ENCODE results near the gene NBDY. TPM values are rescaled to one million over a fixed set of nuclear protein-coding genes. Genes with fewer than 3 reads are reported as not detected.
A peak's percentile ranks its signal among the peaks of the same experiment; 100 is the strongest.
"Not testable (repeated sequence)": the region's sequence is repeated elsewhere in the genome, so short reads cannot be mapped to it uniquely, and the experiment has no call there.

Gene NBDY
- total RNA-seq, 2 experiments from 2014 or later: 25.0 to 28.3 TPM

GRCh38 chrX:56773522-56774060 lies 44.5 kb downstream of the NBDY start:
- H3K9me3 ChIP-seq (ENCODE audit: control insufficient read depth in 1 of 2, insufficient read depth in 1 of 2, low read length in 2 of 2); H3K27ac Mint-ChIP-seq; H3K36me3 Mint-ChIP-seq (ENCODE audit: low read depth); H3K27ac ChIP-seq (ENCODE audit: low read depth in 1 of 2, low read length in 2 of 2); H3K27me3 ChIP-seq (ENCODE audit: control insufficient read depth in 1 of 2, insufficient read depth in 2 of 2, low read length in 2 of 2); H3K36me3 ChIP-seq (ENCODE audit: insufficient read depth, low read length); POLR2A ChIA-PET; H3K4me3 Mint-ChIP-seq; H3K4me1 ChIP-seq (ENCODE audit: insufficient read depth, low read length); H3K4me1 Mint-ChIP-seq (ENCODE audit: low read depth); H3K4me3 ChIP-seq (ENCODE audit: low read length); H3K9me3 Mint-ChIP-seq; CTCF ChIA-PET; DNase-seq; intact Hi-C loops (cut with DNase I, micrococcal nuclease); H3K27me3 Mint-ChIP-seq; ATAC-seq (ENCODE audit: poor library complexity): not testable (repeated sequence)

GRCh38 chrX:56778099-56778923 lies 49.3 kb downstream of the NBDY start:
- H3K4me3 Mint-ChIP-seq; H3K27me3 Mint-ChIP-seq; H3K27ac ChIP-seq (ENCODE audit: low read depth in 1 of 2, low read length in 2 of 2); H3K9me3 ChIP-seq (ENCODE audit: control insufficient read depth in 1 of 2, insufficient read depth in 1 of 2, low read length in 2 of 2); H3K4me3 ChIP-seq (ENCODE audit: low read length); intact Hi-C loops (cut with DNase I, micrococcal nuclease); H3K4me1 ChIP-seq (ENCODE audit: insufficient read depth, low read length); H3K9me3 Mint-ChIP-seq; H3K27me3 ChIP-seq (ENCODE audit: control insufficient read depth in 1 of 2, insufficient read depth in 2 of 2, low read length in 2 of 2); H3K27ac Mint-ChIP-seq; ATAC-seq (ENCODE audit: poor library complexity); POLR2A ChIA-PET; CTCF ChIA-PET; H3K36me3 ChIP-seq (ENCODE audit: insufficient read depth, low read length); DNase-seq: not testable (repeated sequence)
- H3K36me3 Mint-ChIP-seq (ENCODE audit: low read depth): peaks cover 11% of the 10 kb centered on the region
- H3K4me1 Mint-ChIP-seq (ENCODE audit: low read depth): peaks cover 24% of the 10 kb centered on the region

GRCh38 chrX:56778924-56779468 lies 50.0 kb downstream of the NBDY start:
- CTCF ChIA-PET; DNase-seq; H3K9me3 Mint-ChIP-seq; H3K27me3 Mint-ChIP-seq; H3K4me3 Mint-ChIP-seq; H3K4me3 ChIP-seq (ENCODE audit: low read length); H3K9me3 ChIP-seq (ENCODE audit: control insufficient read depth in 1 of 2, insufficient read depth in 1 of 2, low read length in 2 of 2); intact Hi-C loops (cut with DNase I, micrococcal nuclease); POLR2A ChIA-PET; H3K4me1 ChIP-seq (ENCODE audit: insufficient read depth, low read length); ATAC-seq (ENCODE audit: poor library complexity); H3K27ac Mint-ChIP-seq; H3K27ac ChIP-seq (ENCODE audit: low read depth in 1 of 2, low read length in 2 of 2); H3K36me3 ChIP-seq (ENCODE audit: insufficient read depth, low read length); H3K27me3 ChIP-seq (ENCODE audit: control insufficient read depth in 1 of 2, insufficient read depth in 2 of 2, low read length in 2 of 2): not testable (repeated sequence)
- Mint-ChIP-seq H3K4me1 (ENCODE audit: low read depth) (peaks cover 24% of the 10 kb centered on the region), H3K36me3 (ENCODE audit: low read depth) (peaks cover 11% of the 10 kb centered on the region)

DNA sequence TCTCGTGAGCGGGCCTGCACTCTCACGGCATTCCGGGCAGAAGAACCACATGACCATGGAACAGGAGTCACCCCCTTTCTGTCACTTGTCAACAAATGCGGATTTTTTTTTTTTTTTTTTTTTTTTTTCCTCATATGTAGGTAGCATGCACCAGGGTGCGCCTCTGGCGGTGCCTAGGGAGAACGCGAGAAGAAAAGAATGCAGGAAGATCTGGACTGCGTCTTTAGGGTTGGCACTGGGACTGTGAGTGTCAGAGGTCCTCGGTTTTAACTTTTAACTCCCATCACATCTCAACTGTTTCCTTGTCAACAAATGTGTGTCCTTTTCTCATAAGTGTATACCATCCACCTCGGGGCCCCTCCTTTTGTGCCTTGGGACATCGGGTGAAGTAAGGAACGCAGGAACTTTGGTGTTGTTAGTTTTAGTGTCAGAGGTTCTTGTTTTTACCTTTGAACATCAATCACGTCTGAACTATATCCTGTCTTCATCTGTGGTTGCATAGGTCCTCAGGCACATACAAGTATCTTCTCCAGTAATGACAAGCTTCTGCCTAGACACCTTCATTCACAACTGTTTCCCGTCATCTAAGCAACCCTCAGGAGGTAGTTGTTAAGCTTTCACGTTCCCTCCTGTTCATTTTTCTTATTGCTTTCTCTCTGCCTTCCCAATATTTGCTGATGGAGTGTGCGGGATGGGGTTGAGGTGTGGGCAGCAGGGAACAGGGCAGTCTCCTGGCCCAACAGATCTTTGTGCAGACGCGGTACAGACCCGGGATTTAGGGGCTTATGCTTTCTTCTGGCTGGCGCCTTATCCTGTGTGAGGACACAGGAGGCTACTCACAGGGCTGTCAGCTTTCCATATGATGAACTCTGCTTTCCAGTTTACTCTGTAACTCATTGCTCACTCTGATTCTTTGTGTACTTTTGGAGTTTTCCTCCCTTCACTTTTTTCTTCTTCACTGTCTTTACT lies 51.9 kb downstream of the NBDY start:
- ATAC-seq (ENCODE audit: poor library complexity) (peak; percentile 91), DNase-seq (peak in 5 of 14 experiments; percentile 18 to 50 (median 42))
- H3K4me3 ChIP-seq (ENCODE audit: low read length); H3K27me3 Mint-ChIP-seq; H3K4me1 ChIP-seq (ENCODE audit: insufficient read depth, low read length); CTCF ChIA-PET; H3K9me3 ChIP-seq (ENCODE audit: control insufficient read depth in 1 of 2, insufficient read depth in 1 of 2, low read length in 2 of 2); H3K36me3 ChIP-seq (ENCODE audit: insufficient read depth, low read length); H3K9me3 Mint-ChIP-seq; intact Hi-C loops (cut with DNase I, micrococcal nuclease); H3K27me3 ChIP-seq (ENCODE audit: control insufficient read depth in 1 of 2, insufficient read depth in 2 of 2, low read length in 2 of 2): not testable (repeated sequence)
- H3K4me1 Mint-ChIP-seq (ENCODE audit: low read depth): peaks cover 27% of the 10 kb centered on the region
- peaks cover 19% of the 10 kb centered on the region for H3K36me3 Mint-ChIP-seq (ENCODE audit: low read depth)
- peak overlapping the region in 1 of 2 donors; percentile 43 for H3K27ac ChIP-seq (ENCODE audit: low read depth in 1 of 2, low read length in 2 of 2)
- H3K4me3 Mint-ChIP-seq: peak overlapping the region; percentile 74
- POLR2A ChIA-PET: interaction anchor here (0.7 to 1.1 kb wide), 5 partner anchors 11 to 505 kb away, joined by 3 to 4 read pairs (median 4); partner anchors contain the start of gene FAAH2
- peak overlapping the region; percentile 98 for H3K27ac Mint-ChIP-seq
